ENCODE data around the gene TSC22D3.

GRCh38 chrX:107728371-107729099 lies 47.1 kb downstream of the TSC22D3 start:
- TF ChIP-seq POLR2AphosphoS5 (IDR thresholded peaks at IDR 0.05; ENCODE audit: low read depth, low read length): no peak
- no peak for TF ChIP-seq REST (IDR thresholded peaks at IDR 0.05; ENCODE audit: insufficient read depth in 1 of 2, low read depth in 2 of 2, low read length in 2 of 2)
- TF ChIP-seq TAF1 (IDR thresholded peaks at IDR 0.05; ENCODE audit: borderline replicate concordance, insufficient read depth, low read length): no peak
- no peak for TF ChIP-seq SIN3A (IDR thresholded peaks at IDR 0.05; ENCODE audit: borderline replicate concordance, insufficient read depth, low read length)

Measured in PFSK-1 (cell line).